ENCODE results near the gene CEACAM6. TPM values are rescaled to one million over a fixed set of nuclear protein-coding genes. Genes with fewer than 3 reads are reported as not detected.

CEACAM6 gene
- total RNA-seq, 4 donors from 2014 or later = 6.8 to 31.9 (median 10.5) TPM; not detected in 1

DNA sequence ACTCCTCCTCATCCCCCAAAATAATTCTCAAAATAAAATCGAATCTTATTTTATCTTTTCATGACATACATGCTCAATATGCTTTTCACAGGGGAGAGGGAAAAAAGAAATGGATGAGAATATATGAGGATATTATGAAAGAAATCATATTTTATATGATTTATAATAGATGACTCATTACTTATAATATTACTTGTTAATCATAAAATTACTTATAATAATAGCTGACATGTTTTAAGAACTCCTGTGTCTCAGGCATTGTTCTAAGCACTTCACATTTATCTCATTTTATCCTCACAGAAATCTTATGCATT lies 38.0 kb downstream of the CEACAM6 start:
- H3K9me3 ChIP-seq = no peaks in the 10 kb centered on the region
- H3K27me3 ChIP-seq = no peaks in the 10 kb centered on the region
- H3K4me3 ChIP-seq = no peak overlapping the region
- TF ChIP-seq POLR2A (IDR thresholded peaks at IDR 0.05) = no peak
- TF ChIP-seq, protein P1, sequence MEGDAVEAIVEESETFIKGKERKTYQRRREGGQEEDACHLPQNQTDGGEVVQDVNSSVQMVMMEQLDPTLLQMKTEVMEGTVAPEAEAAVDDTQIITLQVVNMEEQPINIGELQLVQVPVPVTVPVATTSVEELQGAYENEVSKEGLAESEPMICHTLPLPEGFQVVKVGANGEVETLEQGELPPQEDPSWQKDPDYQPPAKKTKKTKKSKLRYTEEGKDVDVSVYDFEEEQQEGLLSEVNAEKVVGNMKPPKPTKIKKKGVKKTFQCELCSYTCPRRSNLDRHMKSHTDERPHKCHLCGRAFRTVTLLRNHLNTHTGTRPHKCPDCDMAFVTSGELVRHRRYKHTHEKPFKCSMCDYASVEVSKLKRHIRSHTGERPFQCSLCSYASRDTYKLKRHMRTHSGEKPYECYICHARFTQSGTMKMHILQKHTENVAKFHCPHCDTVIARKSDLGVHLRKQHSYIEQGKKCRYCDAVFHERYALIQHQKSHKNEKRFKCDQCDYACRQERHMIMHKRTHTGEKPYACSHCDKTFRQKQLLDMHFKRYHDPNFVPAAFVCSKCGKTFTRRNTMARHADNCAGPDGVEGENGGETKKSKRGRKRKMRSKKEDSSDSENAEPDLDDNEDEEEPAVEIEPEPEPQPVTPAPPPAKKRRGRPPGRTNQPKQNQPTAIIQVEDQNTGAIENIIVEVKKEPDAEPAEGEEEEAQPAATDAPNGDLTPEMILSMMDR (IDR thresholded peaks at IDR 0.05) = no peak
- H3K27ac ChIP-seq = no peak overlapping the region
- DNase-seq = no peak
- H3K4me1 ChIP-seq = no peaks in the 10 kb centered on the region
- no peaks in the 10 kb centered on the region for H3K36me3 ChIP-seq

DNA sequence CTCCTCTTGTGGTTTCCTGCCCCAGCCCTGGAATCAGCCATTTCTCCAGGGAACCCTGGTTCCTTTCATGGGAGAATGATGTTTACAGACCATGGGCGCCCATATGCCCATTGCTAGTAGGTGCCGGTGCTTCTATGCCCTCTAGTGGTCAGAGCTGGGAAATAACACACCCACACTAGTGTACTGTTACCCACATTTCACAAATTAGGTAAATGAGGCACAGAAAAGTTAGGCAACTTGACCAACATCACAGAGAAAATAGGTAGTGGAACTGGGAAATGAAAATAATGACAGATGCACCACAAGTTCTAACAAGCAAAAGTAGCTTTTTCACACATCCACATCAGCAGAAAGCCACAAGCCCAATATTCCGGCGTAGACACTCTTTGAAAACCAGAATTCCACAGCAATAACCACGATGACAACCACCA lies 39.7 kb downstream of the CEACAM6 start:
- Histone ChIP-seq H3K27ac (no peak overlapping the region), H3K9me3 (no peaks in the 10 kb centered on the region), H3K36me3 (no peaks in the 10 kb centered on the region), H3K4me1 (no peaks in the 10 kb centered on the region), H3K27me3 (no peaks in the 10 kb centered on the region), H3K4me3 (no peak overlapping the region)
- peak in 2 of 3 donors; percentile 69 to 84 for DNase-seq
- TF ChIP-seq, protein P1 (IDR thresholded peaks at IDR 0.05) = peak; percentile 56 to 81 (median 77)
- no peak for TF ChIP-seq POLR2A (IDR thresholded peaks at IDR 0.05)

DNA sequence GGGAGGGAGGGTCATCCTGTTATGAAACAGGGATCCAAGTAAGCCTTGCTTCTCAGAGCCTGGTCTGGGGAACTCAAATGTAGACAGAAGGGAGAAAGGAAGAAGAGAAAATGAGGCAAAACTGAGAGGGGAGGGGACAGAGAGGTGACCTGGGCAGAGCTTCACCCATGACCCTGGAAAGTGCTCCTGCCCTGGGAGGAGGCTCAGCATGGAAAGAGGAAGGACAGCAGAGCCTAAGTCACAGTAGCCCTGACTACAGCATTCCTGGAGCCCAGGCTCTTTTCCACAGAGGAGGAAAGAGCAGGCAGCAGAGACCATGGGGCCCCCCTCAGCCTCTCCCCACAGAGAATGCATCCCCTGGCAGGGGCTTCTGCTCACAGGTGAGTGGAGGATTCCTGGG lies 41.0 kb downstream of the CEACAM6 start, which contains the start of gene CEACAM3:
TSS of gene CEACAM3 (plus strand) at position 226 of the 400 bp plus-strand sequence. CDS start at position 317, 91 bp downstream.
- Histone ChIP-seq H3K4me1 (no peaks in the 10 kb centered on the region), H3K36me3 (no peaks in the 10 kb centered on the region), H3K4me3 (no peak within 1 kb of the TSS), H3K9me3 (no peaks in the 10 kb centered on the region), H3K27ac (no peak within 1 kb of the TSS), H3K27me3 (no peaks in the 10 kb centered on the region)
- TF ChIP-seq POLR2A (IDR thresholded peaks at IDR 0.05) = no peak
- TF ChIP-seq, protein P1 (IDR thresholded peaks at IDR 0.05) = no peak
- DNase-seq = no peak

DNA sequence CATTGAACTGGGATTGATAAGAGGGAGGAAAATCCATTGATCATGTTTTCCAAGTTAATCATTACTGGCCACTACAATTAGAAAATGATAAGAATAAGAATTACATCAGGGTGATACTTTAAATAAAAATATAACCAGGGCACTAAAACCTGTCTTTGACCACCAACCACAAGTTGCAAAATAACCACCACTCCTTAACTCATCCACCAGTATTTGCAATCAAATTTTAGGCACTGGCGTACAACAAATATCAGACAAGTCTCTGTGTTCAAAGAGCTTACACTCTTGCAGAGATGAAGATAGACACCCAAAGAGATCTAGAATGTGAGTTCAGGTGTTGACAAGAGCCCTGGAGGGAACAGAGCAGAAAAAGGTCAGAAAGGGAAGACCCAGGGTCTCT lies 41.6 kb downstream of the CEACAM6 start:
- no peak overlapping the region for H3K4me3 ChIP-seq
- no peak for DNase-seq
- no peak overlapping the region for H3K27ac ChIP-seq
- no peaks in the 10 kb centered on the region for H3K36me3 ChIP-seq
- H3K4me1 ChIP-seq = peaks cover 0 to under 1% (median 0%) of the 10 kb centered on the region in 4 donors
- no peak for TF ChIP-seq POLR2A (IDR thresholded peaks at IDR 0.05)
- TF ChIP-seq, protein P1 (IDR thresholded peaks at IDR 0.05) = no peak
- H3K9me3 ChIP-seq = no peaks in the 10 kb centered on the region
- H3K27me3 ChIP-seq = no peaks in the 10 kb centered on the region

- Histone ChIP-seq H3K27me3 (no peaks in the 10 kb centered on the region), H3K4me3 (no peak overlapping the region), H3K36me3 (no peaks in the 10 kb centered on the region), H3K27ac (no peak overlapping the region), H3K9me3 (no peaks in the 10 kb centered on the region), H3K4me1 (peaks cover 0 to 8% (median 0%) of the 10 kb centered on the region in 4 donors)
- no peak for DNase-seq
- TF ChIP-seq POLR2A (IDR thresholded peaks at IDR 0.05) = no peak
- TF ChIP-seq, protein P1 (IDR thresholded peaks at IDR 0.05) = no peak
Observed at GRCh38 chr19:41799444-41800000, 44.2 kb downstream of the CEACAM6 start.

GRCh38 chr19:41801031-41801430 lies 45.7 kb downstream of the CEACAM6 start:
- H3K36me3 ChIP-seq = no peaks in the 10 kb centered on the region
- TF ChIP-seq, protein P1 (IDR thresholded peaks at IDR 0.05) = no peak
- no peak for TF ChIP-seq POLR2A (IDR thresholded peaks at IDR 0.05)
- no peak overlapping the region for H3K4me3 ChIP-seq
- peaks cover 0 to 8% (median 0%) of the 10 kb centered on the region in 4 donors for H3K4me1 ChIP-seq
- no peaks in the 10 kb centered on the region for H3K27me3 ChIP-seq
- no peak for DNase-seq
- H3K9me3 ChIP-seq = no peaks in the 10 kb centered on the region
- H3K27ac ChIP-seq = no peak overlapping the region
